ENCODE data around the gene AHNAK.

- TF ChIP-seq CTCF (IDR thresholded peaks at IDR 0.05) (no peak), POLR2A (IDR thresholded peaks at IDR 0.05) (no peak)
Measured at GRCh38 chr11:62577046-62577714, 30.6 kb upstream of the AHNAK start.

All from lower leg skin (tissue), 3 donors.